Stimulated activated memory B cell treated with anti-CD40 and anti-IgM and Interleukin-4, amounts not matched to agents 10 μg/mL and 1 μg/mL and 100 μg/mL, for 72 hours (primary cell): ENCODE data around the gene TSSK1B.
"Not testable (repeated sequence)": the region's sequence is repeated elsewhere in the genome, so short reads cannot be mapped to it uniquely, and the experiment has no call there.

Experiments
- ATAC-seq: fragments of 150-1000 bp; cut with Tn5 transposase; 2 replicates; pipeline ENCODE4 v1.10.0; 2021
- H3K27ac Mint-ChIP-seq: one replicate; pipeline ENCODE4 v1.8.0; 2022; ENCODE audit warnings: mild to moderate bottlenecking, mixed read lengths
- H3K27me3 Mint-ChIP-seq: one replicate; pipeline ENCODE4 v1.8.0; 2022; ENCODE audit warnings: mixed read lengths
- H3K36me3 Mint-ChIP-seq: one replicate; pipeline ENCODE4 v1.8.0; 2022; ENCODE audit warnings: mixed read lengths
- H3K4me1 Mint-ChIP-seq: one replicate; pipeline ENCODE4 v1.8.0; 2022; ENCODE audit warnings: mixed read lengths
- H3K4me3 Mint-ChIP-seq: one replicate; pipeline ENCODE4 v1.8.0; 2022; ENCODE audit warnings: mild to moderate bottlenecking, moderate library complexity, mixed read lengths
- H3K9me3 Mint-ChIP-seq: one replicate; pipeline ENCODE4 v1.8.0; 2022; ENCODE audit warnings: mixed read lengths

The TSSK1B gene

GRCh38 chr5:113434889-113435288 lies at the start of gene TSSK1B:
TSS of gene TSSK1B (minus strand) at chr5:113434989. CDS start at chr5:113434839, 150 bp downstream.
- Mint-ChIP-seq H3K27me3 (no peaks in the 10 kb centered on the region), H3K4me1 (no peaks in the 10 kb centered on the region), H3K9me3 (no peaks in the 10 kb centered on the region), H3K27ac (no peak within 1 kb of the TSS), H3K4me3 (no peak within 1 kb of the TSS), H3K36me3 (no peaks in the 10 kb centered on the region)
- no peak for ATAC-seq

DNA sequence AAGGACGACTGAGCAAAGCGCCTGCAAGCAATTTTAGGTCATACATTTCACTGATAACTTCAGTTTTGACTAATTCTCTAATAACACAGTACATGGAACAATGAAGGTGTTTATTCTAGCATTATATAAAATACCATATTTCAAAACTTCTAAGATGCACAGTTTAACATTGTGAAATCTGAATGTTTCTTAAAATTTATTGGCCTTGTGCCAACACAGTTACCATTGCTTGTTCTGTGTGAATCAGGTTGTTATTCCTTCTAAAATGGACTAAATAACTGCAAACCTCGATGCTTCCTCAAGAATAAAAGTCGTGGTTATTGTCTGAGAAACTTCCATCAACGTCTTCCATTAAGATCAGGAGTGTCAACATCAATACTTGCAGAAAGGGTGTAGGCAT lies 45.5 kb upstream of the TSSK1B start:
- H3K9me3 Mint-ChIP-seq: no peaks in the 10 kb centered on the region
- no peak overlapping the region for H3K4me3 Mint-ChIP-seq
- ATAC-seq: no peak
- no peaks in the 10 kb centered on the region for H3K36me3 Mint-ChIP-seq
- H3K4me1 Mint-ChIP-seq: no peaks in the 10 kb centered on the region
- H3K27me3 Mint-ChIP-seq: peaks cover 42% of the 10 kb centered on the region
- no peak overlapping the region for H3K27ac Mint-ChIP-seq

DNA sequence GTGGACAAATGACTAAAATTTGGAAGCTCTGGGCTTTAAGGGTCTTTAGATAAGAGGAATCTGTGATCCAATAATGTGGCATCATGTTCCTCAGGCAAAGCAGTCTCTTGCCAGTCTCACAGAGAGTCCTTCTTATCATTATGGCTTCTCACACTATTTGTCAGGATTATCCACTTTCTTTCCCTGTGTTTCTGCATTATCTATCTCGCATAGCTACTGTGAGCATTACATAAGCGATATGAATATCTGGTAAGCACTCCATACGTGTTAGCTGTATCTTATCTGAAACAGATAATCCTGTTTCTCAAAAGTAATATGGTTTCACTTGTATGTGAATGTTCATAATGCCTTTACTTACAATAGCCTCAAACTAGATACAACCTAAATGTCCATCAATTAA lies 43.9 kb upstream of the TSSK1B start:
- Mint-ChIP-seq H3K27me3 (peaks cover 39% of the 10 kb centered on the region), H3K4me1 (no peaks in the 10 kb centered on the region), H3K9me3 (no peaks in the 10 kb centered on the region), H3K27ac (no peak overlapping the region), H3K36me3 (no peaks in the 10 kb centered on the region), H3K4me3 (no peak overlapping the region)
- no peak for ATAC-seq

- H3K36me3 Mint-ChIP-seq: no peaks in the 10 kb centered on the region
- ATAC-seq: no peak
- no peak overlapping the region for H3K27ac Mint-ChIP-seq
- H3K9me3 Mint-ChIP-seq: no peaks in the 10 kb centered on the region
- H3K4me1 Mint-ChIP-seq: no peaks in the 10 kb centered on the region
- H3K4me3 Mint-ChIP-seq: no peak overlapping the region
- H3K27me3 Mint-ChIP-seq: peaks cover 45% of the 10 kb centered on the region
These were observed 39.4 kb upstream of the TSSK1B start for GRCh38 chr5:113474100-113474728.

- Mint-ChIP-seq H3K4me1 (no peaks in the 10 kb centered on the region), H3K27me3 (no peaks in the 10 kb centered on the region), H3K36me3 (no peaks in the 10 kb centered on the region), H3K9me3 (no peaks in the 10 kb centered on the region), H3K4me3 (no peak overlapping the region), H3K27ac (no peak overlapping the region)
- no peak for ATAC-seq
These were observed 28.2 kb upstream of the TSSK1B start for GRCh38 chr5:113463032-113463431.

DNA sequence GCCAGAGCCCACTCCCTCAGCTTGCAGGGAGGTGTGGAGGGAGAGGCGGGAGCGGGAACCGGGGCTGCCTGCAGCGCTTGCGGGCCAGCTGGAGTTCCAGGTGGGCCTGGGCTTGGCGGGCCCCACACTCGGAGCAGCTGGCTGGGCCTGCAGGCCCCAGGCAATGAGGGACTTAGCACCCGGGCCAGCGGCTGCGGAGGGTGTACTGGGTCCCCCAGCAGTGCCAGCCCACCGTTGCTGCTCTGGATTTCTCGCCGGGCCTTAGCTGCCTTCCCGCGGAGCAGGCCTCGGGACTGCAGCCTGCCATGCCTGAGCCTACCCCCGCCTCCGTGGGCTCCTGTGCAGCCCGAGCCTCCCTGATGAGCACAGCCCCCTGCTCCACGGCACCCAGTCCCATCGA lies 22.3 kb upstream of the TSSK1B start:
- ATAC-seq, H3K36me3 Mint-ChIP-seq, H3K9me3 Mint-ChIP-seq, H3K4me1 Mint-ChIP-seq, H3K4me3 Mint-ChIP-seq, H3K27ac Mint-ChIP-seq, H3K27me3 Mint-ChIP-seq: not testable (repeated sequence)

- H3K27me3 Mint-ChIP-seq: peaks cover 21% of the 10 kb centered on the region
- no peak overlapping the region for H3K27ac Mint-ChIP-seq
These were observed 18.2 kb upstream of the TSSK1B start for GRCh38 chr5:113452941-113453340.

DNA sequence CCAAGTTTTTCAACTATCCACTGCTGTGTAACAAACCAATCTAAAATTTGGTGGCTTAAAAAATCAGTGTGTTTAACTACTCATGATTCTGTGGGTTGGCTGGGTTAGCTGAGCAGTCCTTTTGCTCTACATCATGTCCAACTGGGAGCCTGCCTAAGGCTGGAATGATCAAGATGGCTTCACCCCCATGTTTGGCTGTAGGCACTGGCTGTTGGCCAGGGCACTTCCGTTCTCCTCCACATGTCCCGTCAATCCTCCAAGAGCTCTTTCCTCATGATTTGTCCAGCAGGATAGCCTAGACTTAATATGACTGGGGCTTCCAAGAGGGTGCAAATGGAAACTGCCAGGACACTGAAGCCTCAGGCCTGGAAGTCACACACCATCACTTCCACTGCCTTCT lies 17.0 kb upstream of the TSSK1B start:
- Mint-ChIP-seq H3K9me3 (no peaks in the 10 kb centered on the region), H3K27me3 (peaks cover 33% of the 10 kb centered on the region), H3K4me3 (no peak overlapping the region), H3K36me3 (no peaks in the 10 kb centered on the region), H3K4me1 (no peaks in the 10 kb centered on the region), H3K27ac (no peak overlapping the region)
- no peak for ATAC-seq

More at GRCh38 chr5:113452941-113453340, 18.2 kb upstream of the TSSK1B start:
- Mint-ChIP-seq H3K4me1 (no peaks in the 10 kb centered on the region), H3K4me3 (no peak overlapping the region), H3K9me3 (no peaks in the 10 kb centered on the region), H3K36me3 (no peaks in the 10 kb centered on the region)
- no peak for ATAC-seq

DNA sequence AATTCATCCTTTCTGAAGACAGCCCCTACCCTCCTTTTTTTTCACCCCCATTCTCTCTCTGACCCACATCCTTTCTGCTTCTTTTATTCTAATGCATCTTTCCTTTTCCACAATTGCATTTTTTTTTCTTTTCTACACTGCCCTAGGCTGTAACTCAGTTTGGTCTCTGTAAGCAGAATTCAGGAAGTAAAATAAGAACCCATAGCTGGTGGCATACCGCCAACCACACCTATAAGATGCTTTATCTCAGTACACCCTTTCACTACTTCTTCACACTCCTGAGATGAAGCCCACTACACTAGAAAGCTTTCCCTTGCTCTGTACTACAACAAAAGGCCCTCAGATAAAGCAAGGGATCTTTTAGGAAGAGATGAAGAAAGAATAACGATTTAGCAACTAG lies 16.1 kb upstream of the TSSK1B start:
- no peaks in the 10 kb centered on the region for H3K4me1 Mint-ChIP-seq
- no peak overlapping the region for H3K4me3 Mint-ChIP-seq
- no peaks in the 10 kb centered on the region for H3K36me3 Mint-ChIP-seq
- no peaks in the 10 kb centered on the region for H3K9me3 Mint-ChIP-seq
- peaks cover 41% of the 10 kb centered on the region for H3K27me3 Mint-ChIP-seq
- no peak for ATAC-seq
- no peak overlapping the region for H3K27ac Mint-ChIP-seq

- H3K4me1 Mint-ChIP-seq: no peaks in the 10 kb centered on the region
- no peak overlapping the region for H3K4me3 Mint-ChIP-seq
- ATAC-seq: no peak
These were observed 15.7 kb upstream of the TSSK1B start for GRCh38 chr5:113450462-113450861.

GRCh38 chr5:113448252-113448651 lies 13.5 kb upstream of the TSSK1B start:
- Mint-ChIP-seq H3K36me3 (no peaks in the 10 kb centered on the region), H3K4me1 (no peaks in the 10 kb centered on the region), H3K9me3 (no peaks in the 10 kb centered on the region), H3K4me3 (no peak overlapping the region), H3K27me3 (peaks cover 45% of the 10 kb centered on the region), H3K27ac (no peak overlapping the region)
- ATAC-seq: no peak

More at GRCh38 chr5:113450462-113450861, 15.7 kb upstream of the TSSK1B start:
- Mint-ChIP-seq H3K27me3 (peaks cover 45% of the 10 kb centered on the region), H3K36me3 (no peaks in the 10 kb centered on the region), H3K27ac (no peak overlapping the region), H3K9me3 (no peaks in the 10 kb centered on the region)

DNA sequence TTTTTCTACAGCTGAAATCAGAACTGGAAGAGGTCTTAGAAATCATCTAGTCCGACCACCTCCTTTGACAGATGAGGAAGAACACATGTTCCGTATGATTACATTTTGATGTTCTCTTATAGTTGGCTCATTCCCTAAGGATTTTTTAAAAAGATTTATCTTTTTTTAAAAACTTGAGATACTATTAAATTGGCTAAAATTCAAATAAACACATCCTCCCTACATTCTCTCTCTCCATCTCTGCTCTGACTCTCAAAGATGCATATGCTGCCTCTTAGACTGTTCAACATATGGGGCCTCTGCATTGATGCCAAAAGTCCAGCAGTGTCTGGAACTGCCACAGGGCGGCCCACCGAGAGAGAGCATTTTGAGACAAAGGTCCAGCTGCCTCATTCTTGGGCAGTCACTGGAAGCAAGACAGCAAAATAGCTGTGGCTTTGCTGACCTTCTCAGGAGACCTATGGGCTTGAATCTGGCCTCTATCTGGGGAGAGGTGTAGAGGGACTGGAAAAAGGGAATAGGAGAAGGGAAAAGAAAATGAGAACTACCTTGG lies 12.8 kb upstream of the TSSK1B start:
- Mint-ChIP-seq H3K27me3 (peaks cover 45% of the 10 kb centered on the region), H3K27ac (no peak overlapping the region), H3K4me1 (no peaks in the 10 kb centered on the region), H3K36me3 (no peaks in the 10 kb centered on the region), H3K9me3 (no peaks in the 10 kb centered on the region), H3K4me3 (no peak overlapping the region)
- no peak for ATAC-seq

DNA sequence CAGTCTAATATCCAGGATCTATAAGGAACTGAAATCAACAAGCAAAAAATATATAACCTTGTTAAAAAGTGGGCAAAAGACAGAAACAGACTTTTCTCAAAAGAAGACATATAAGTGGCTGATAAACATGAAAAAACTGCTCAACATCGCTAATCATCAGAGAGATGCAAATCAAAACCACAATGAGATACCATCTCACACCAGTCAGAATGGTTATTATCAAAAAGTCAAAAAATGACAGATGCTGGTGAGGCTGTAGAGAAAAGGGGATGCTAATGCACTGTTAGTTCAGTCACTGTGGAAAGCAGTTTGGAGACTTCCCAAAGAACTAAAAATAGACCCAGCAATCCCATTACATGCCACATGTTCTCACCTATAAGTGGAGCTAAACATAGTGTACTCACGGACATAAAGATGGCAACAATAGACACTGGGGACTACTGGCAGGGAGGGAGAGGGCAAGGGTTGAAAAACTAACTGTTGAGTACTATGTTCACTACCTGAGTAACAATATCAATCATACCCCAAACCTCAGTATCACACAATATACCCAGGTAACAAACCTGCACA lies 11.7 kb upstream of the TSSK1B start:
- no peaks in the 10 kb centered on the region for H3K36me3 Mint-ChIP-seq
- ATAC-seq: no peak
- H3K4me3 Mint-ChIP-seq: no peak overlapping the region
- H3K4me1 Mint-ChIP-seq: no peaks in the 10 kb centered on the region
- H3K27me3 Mint-ChIP-seq: peaks cover 45% of the 10 kb centered on the region
- no peak overlapping the region for H3K27ac Mint-ChIP-seq
- H3K9me3 Mint-ChIP-seq: peaks cover 2% of the 10 kb centered on the region

DNA sequence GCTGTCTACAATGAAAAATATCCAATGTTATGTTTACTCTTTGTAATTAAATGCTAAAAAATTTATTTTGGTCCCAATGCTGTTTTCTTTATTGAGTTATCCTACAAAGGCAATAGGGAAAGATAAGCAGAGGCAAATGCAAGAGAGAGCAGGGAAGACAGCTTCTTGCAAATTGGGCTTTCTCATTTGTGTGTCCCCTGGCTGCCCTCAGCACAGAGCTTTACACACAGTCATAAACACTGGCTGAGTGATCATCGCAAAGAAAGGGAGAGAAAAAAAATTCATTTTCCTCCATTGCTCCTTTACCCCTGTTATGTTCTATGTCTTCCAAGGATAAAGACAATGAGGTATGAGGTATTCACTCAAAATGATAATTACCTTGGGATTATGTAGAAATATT lies 2.3 kb upstream of the TSSK1B start:
- Mint-ChIP-seq H3K36me3 (no peaks in the 10 kb centered on the region), H3K4me3 (no peak overlapping the region), H3K4me1 (no peaks in the 10 kb centered on the region), H3K27ac (no peak overlapping the region), H3K9me3 (peaks cover 2% of the 10 kb centered on the region), H3K27me3 (no peaks in the 10 kb centered on the region)
- no peak for ATAC-seq

DNA sequence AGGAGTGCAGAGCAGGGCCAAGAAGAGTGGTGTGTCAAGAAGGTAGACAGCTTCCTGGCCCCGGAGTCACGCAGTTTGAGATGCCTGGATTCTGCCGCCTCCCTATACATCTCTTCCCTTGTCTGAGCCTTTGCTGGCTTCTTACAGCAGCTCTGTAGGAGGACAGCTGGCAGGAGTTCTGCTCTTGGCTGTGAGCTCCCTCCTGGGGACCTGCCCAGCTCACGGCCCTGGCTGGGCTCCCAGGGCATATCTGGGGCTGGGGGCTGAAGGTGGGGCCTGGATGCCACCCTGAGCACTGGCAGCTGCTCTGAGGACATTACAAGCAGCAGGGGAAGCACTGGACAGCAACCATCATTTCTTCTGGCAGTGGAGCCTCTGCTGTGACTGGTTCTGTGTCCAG lies 786 bp upstream of the TSSK1B start:
- Mint-ChIP-seq H3K4me1 (no peaks in the 10 kb centered on the region), H3K9me3 (no peaks in the 10 kb centered on the region), H3K27me3 (no peaks in the 10 kb centered on the region), H3K27ac (no peak overlapping the region), H3K36me3 (no peaks in the 10 kb centered on the region), H3K4me3 (no peak overlapping the region)
- peak; percentile 5 for ATAC-seq

DNA sequence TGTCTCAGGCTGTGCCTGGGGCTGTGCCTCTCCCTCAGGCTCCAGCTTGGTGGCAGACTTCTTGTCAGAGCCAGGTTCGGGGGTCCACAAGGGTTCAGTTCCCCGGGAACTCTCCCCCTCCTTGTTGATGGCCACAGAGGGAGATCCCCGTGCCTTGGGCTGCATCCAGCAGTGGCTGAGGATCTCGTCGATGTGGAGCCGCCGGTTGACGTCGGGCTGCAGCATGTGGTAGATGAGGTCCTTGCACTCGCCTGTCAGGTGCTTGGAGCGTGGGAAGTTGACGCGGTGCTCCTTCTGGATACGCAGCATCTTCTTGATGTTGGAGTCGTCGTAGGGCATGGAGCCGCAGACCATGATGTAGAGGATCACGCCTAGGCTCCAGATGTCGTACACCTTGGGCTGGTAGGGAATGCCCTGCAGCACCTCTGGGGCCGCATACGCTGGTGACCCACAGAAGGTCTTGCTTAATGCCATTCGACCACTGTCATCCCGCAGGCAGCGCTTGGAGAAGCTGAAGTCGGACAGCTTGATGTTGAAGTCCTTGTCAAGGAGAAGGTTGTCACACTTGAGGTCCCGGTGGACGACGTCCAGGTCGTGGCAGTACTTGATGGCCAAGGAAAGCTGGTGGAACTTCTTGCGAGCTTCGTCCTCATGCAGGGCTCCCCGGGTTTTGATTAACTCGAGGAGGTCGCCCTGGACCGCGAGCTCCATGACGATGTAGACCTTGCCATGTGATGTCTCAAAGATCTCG lies 752 bp downstream of the TSSK1B start:
- Mint-ChIP-seq H3K36me3 (no peaks in the 10 kb centered on the region), H3K9me3 (no peaks in the 10 kb centered on the region), H3K27ac (no peak overlapping the region), H3K4me1 (no peaks in the 10 kb centered on the region), H3K4me3 (no peak overlapping the region), H3K27me3 (no peaks in the 10 kb centered on the region)
- no peak for ATAC-seq
